HG02852 (cell line): Measurements from ENCODE around the gene SPSB2.
"Not testable (repeated sequence)": the region's sequence is repeated elsewhere in the genome, so short reads cannot be mapped to it uniquely, and the experiment has no call there.

Experiments used
- ATAC-seq: cut with Tn5 transposase; IDR thresholded peaks from one replicate; pipeline ENCODE4 v1.9.1; 2021; ENCODE audit warnings: mild to moderate bottlenecking, moderate library complexity; ENCODE audit not compliant: unreplicated experiment

The SPSB2 gene, protein sequence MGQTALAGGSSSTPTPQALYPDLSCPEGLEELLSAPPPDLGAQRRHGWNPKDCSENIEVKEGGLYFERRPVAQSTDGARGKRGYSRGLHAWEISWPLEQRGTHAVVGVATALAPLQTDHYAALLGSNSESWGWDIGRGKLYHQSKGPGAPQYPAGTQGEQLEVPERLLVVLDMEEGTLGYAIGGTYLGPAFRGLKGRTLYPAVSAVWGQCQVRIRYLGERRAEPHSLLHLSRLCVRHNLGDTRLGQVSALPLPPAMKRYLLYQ

DNA sequence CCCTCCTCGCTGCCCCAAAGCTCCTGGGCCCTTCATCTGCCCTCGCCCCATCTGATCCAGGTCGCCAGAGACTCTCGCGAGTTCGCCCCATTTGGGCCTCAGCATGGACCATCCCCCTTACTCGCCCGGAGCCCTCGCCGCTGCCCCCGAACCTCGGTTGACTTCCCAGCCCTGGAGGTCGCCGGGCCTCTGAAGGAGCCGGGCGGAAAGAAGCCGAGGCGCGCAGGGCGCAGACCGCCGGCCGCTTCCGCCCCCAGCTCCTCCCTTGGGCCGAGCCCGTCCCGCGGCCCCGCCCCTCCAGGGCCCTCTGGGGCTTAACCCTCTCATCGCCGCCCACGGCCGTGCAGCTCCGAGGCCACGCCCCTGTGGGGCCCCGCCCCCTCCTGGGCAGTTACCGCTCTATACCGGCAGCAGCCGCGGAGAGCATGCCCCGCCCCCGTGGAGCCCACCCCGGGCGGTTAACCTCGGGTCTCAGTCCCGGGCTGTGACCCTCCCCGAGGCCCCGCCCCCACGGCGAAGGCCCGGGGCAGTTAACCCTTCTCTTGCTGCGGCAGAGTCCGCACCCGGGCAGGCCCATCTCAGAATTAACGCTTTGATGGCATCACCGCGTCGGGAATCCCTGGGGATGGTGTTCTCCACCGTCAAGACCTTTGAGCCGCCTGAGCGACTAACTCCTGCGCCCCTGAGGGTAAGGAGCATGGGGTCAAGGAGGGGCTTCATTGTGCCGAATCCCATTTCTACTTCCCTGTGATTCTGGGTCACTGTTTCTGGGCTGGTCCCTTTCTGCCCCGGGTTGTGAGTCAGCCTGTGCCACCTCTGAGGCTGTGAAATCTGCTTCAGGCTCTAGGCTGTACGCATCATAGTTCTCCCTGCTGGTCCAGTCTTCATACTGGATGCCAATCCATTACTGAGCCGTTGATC, at the start of gene SPSB2:
TSS of gene SPSB2 (minus strand) at position 210 of the 921 bp plus-strand sequence. CDS start 402 bp downstream, outside the sequence.
- ATAC-seq: peak; percentile 79

DNA sequence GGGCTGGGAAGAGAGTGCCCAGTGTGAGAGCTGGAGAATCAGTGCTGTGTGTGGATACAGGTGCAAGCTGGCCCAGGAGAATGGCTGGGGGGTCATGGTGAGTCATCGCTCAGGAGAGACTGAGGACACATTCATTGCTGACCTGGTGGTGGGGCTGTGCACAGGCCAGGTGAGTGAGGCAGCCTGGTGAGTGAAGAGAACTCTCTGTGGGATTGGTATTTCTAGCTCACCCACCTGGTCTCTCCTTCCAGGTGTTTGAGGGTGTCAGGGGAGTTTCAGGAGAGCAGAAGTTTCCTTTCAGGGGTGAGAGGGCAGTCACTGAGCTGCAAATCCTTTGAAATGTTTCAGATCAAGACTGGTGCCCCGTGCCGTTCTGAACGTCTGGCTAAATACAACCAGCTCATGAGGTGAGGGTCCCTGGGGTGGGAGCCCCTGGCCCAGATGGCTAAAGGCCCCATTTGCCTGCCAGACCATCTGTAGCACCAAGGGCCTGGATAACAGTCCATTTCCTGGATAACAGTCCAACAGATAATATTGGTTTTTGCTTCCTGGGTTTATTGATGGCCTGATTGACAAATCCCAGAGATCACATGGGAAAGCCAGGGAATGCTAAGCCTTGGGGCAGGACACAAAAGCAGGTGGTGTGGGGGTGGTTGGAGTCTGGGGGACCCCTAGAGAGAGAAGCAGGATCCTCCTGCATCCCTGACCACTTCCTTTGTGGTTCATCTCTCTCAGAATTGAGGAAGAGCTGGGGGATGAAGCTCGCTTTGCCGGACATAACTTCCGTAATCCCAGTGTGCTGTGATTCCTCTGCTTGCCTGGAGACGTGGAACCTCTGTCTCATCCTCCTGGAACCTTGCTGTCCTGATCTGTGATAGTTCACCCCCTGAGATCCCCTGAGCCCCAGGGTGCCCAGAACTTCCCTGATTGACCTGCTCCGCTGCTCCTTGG, 49.2 kb upstream of the SPSB2 start:
- no peak for ATAC-seq

DNA sequence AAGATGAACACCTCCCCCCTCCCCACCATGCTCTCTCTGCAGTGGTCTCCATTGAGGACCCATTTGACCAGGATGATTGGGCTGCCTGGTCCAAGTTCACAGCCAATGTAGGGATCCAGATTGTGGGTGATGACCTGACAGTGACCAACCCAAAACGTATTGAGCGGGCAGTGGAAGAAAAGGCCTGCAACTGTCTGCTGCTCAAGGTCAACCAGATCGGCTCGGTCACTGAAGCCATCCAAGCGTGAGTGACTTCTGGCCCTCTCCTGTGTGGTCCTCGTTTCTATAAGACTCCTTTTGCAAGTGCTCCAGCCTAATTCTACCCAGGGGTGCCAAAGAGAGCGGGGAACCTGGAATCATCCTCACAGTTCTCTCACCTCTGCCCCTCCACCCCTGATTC, 48.4 kb upstream of the SPSB2 start:
- ATAC-seq: no peak

DNA sequence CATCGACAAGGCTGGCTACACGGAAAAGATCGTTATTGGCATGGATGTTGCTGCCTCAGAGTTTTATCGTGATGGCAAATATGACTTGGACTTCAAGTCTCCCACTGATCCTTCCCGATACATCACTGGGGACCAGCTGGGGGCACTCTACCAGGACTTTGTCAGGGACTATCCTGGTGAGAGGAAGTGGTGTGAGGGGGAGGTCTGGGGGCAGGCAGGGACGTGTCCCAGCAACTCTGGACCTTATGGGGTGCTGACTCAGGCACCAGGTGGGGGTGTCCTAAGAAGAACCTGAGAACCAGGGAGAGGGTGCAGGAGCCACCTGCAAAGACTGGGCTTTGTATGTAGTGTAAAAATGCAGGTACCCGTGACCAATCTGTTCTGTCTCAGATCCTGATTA, 46.5 kb upstream of the SPSB2 start:
- no peak for ATAC-seq

DNA sequence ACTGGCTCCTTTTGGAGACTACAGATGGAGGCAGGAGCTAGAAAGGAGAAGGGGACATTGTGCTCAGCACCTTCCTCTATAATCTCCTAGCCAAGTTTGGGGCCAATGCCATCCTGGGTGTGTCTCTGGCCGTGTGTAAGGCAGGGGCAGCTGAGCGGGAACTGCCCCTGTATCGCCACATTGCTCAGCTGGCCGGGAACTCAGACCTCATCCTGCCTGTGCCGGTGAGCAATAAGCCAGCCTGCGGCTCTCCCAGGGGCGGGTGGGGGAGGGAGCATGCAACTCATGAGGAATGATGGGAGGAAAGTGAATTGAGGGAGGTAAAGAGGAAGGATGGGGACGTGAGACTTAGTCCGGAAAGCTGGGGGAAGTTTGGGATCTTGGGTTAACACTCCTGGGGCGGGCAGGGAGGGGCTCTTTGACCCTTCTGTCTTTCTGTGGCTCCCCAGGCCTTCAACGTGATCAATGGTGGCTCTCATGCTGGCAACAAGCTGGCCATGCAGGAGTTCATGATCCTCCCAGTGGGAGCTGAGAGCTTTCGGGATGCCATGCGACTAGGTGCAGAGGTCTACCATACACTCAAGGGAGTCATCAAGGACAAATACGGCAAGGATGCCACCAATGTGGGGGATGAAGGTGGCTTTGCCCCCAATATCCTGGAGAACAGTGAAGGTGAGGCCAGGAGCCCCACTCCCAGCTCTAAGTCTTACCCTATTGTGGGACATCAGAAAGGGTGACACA, 44.6 kb upstream of the SPSB2 start:
- no peak for ATAC-seq

DNA sequence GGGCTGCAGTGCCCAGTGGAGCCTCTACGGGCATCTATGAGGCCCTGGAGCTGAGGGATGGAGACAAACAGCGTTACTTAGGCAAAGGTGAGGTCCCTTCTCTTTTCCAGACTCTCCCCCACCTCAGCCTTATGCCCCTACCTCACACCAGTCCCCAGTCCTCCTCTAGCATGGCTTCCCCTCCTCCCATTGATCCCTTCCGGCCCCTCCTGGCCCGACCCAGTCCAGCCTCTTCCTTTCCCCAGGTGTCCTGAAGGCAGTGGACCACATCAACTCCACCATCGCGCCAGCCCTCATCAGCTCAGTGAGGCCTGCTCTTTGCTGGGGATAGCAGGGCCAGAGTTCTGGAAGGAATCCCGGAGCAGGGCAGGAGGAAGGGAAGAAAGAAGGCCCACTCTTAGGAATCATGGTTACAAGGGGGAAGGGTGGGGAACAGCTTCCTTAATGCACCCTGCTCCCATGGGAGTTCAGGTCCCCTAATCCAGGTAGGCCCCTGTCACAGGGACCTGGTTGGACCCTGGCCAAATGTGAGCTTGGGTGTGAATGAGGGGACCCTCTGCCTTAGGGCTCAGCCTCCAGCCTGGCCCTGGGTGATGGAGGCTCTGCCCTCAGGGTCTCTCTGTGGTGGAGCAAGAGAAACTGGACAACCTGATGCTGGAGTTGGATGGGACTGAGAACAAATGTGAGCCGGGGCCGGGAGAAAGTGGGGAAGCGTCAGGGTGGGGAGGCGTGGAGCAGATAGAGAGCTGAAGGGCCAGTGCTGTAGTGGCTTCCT, 43.5 kb upstream of the SPSB2 start:
- no peak for ATAC-seq

DNA sequence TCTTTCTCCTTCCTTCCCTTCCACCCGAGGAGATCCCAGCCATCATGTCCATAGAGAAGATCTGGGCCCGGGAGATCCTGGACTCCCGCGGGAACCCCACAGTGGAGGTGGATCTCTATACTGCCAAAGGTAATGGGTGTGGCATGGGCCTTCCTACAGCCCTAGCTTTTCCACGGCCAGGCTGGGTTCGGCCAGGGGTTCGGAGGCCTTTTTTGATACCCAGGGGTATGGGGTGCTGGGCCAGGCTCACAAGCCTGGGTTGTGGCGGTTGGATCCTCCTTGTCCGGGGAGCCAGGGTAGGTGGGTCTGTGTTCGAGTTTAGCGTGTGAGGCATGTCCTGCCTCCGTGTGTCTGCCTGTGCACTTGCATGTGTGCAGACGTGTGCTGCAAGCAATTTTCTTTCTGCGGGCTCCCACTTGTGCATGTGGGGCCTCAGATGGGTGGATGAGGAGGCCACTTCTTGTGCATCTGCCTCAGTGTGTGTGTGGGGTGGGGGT, 42.7 kb upstream of the SPSB2 start:
- ATAC-seq: no peak

DNA sequence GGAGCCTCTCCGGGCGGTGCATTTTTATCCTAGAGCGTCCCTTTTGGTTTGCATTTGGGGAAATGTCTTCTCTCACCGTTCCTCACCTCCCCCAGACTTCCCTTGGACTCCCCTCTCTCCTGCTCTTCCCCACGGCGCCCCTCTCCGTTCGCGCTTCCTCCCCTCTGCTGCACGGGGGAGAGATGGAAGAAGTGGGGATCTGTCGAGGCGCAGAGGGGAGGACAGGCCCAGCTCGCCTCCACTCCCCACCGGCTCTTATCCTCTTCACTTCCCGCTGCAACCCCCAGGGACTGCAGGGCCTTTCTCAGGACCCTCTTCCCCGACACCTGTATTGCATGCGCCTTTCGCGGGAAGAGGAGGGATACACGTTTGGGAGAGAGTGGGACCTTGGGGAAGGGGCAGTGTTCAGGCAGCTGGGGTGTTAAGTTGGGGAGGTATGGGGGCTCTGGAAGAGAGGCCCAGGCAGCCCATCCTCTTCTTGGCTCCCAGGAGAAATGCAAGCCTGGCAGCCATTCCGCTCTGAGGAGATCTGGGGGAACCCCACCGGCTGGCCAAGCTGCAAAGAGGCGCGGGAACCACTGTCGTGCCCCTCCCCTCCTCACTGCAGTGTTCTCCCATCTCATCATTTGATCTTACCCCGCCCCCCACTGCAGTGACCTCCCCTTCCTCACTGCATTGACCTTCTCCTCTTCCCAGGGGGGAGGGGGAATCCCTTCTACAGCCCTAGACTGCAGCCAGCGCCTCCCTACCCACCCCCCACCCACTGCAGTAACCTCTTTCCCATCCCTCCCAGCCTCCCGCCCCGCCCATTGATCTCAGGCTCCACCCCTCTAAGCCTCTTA, 42.1 kb upstream of the SPSB2 start:
- ATAC-seq: no peak

DNA sequence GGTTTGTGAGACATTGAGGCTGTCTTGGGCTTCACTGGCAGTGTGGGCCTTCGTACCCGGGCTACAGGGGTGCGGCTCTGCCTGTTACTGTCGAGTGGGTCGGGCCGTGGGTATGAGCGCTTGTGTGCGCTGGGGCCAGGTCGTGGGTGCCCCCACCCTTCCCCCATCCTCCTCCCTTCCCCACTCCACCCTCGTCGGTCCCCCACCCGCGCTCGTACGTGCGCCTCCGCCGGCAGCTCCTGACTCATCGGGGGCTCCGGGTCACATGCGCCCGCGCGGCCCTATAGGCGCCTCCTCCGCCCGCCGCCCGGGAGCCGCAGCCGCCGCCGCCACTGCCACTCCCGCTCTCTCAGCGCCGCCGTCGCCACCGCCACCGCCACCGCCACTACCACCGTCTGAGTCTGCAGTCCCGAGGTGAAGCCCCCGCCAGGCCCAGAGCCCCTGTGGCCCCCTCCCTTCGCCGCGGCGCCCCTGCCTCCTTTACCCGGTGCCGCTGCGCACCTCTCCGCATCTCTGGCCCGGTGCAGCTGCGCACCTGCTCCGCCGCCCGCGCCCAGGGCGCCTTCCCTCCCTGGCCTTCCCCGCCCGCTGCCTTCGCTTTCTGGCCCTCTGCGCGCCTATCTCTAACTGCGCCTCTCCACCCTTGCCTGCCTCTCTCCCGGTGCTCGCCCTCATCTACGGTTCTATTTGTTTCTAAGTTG, 41.3 kb upstream of the SPSB2 start, which contains the start of gene ENO2:
TSS of gene ENO2 (plus strand) at position 335 of the 701 bp plus-strand sequence. CDS start 1,253 bp downstream, outside the sequence.
- ATAC-seq: peak; percentile 86

DNA sequence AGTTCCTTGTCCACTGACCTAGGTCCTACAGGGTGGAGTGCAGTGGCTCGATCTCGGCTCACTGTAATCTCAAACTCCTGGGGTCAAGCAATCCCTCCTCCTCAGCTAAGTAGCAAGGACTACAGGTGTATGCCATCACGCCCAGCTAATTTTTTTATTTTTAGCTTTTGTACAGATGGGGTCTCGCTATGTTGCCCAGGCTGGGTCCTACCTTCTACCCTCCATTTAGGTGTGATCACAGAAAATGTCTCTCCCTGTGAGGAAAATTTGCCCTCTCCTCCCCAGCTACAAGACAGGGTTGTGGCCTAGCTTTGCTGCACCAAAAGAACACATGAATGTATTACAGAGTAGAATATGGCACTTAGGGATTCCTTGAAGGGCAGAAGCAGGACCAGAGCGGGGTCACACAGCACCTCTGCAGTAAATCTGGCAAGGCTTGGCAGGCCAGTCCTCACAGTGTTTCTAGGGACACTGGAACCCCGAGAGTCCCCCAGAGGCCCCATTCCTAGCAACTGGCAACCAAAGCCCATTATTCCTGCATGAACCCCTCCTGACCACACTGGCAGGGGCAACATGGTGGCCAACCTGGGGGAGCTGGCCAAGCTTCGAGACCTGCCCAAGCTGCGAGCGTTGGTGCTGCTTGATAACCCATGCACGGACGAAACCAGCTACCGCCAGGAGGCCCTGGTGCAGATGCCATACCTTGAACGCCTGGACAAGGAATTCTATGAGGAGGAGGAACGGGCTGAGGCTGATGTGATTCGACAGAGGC, 39.2 kb upstream of the SPSB2 start:
- ATAC-seq: no peak

DNA sequence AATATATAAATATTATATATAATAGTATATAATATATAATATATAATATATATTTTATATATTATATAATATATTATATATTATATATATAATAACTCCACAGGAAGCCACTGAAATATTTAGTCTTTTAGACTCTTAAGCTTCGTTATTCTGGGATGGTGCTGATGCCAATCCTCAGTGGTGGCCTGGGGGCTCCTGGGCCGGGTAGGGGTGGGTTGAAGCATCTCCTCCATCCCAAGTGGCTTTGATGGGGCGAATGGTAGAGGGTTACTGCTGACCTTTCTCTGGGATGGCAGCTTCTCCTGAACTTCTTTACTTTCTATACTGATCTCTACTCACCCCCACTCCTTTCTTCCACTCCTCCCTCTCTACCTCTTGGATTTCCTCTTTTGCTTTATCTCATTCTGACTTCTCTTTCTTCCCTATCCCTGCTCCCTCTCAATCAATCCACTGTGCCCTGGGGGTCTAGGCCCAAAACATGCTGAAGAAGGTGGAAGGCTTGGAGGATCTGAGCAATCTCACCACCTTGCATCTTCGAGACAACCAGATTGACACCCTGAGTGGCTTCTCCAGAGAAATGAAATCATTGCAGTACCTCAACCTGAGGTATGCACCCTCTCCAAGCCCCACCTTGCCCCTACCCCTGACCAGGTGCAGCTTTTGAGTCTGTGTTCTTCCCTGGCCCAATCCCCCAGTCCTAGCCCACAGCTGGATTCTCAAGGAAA, 36.5 kb upstream of the SPSB2 start:
- ATAC-seq: no peak

DNA sequence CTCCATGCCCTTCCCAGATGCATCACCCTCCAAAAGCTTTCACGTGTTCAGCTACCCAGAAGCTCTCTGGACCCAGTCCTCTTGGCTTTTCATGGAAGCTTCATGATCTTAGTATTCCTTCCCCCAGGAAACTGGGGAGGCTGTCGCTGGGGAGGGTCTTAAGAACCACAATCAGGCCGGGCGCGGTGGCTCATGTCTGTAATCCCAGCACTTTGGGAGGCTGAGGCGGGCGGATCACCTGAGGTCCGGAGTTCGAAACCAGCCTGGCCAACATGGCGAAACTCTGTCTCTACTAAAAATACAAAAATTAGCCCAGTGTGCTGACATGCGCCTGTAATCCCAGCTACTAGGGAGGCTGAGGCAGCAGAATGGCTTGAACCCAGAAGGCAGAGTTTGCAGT, 35.0 kb upstream of the SPSB2 start:
- ATAC-seq: not testable (repeated sequence)

DNA sequence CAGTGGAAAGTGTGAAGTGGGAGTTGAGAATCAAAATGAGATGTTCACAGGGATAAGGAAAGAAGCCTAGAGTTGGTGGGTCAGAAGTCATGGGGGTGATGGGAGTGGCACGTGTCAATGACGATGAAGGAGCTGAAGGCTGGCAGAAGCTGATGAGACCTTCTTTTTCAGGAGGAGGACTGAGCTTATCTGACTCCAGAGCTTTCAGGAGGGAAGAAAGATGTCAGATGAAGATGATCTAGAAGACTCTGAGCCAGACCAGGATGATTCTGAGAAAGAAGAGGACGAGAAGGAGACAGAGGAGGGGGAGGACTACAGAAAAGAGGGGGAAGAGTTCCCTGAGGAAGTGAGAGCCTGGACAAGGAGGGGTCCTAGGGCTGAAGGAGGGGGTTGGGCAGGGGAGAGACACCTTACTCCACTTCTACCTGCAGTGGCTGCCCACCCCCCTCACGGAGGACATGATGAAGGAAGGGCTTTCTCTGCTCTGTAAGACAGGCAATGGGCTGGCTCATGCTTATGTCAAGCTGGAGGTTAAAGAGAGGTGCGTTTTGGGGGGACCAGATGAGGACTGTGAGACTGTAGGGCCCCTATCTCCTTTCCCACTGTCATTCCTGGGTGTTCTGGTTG, 32.4 kb upstream of the SPSB2 start:
- no peak for ATAC-seq

DNA sequence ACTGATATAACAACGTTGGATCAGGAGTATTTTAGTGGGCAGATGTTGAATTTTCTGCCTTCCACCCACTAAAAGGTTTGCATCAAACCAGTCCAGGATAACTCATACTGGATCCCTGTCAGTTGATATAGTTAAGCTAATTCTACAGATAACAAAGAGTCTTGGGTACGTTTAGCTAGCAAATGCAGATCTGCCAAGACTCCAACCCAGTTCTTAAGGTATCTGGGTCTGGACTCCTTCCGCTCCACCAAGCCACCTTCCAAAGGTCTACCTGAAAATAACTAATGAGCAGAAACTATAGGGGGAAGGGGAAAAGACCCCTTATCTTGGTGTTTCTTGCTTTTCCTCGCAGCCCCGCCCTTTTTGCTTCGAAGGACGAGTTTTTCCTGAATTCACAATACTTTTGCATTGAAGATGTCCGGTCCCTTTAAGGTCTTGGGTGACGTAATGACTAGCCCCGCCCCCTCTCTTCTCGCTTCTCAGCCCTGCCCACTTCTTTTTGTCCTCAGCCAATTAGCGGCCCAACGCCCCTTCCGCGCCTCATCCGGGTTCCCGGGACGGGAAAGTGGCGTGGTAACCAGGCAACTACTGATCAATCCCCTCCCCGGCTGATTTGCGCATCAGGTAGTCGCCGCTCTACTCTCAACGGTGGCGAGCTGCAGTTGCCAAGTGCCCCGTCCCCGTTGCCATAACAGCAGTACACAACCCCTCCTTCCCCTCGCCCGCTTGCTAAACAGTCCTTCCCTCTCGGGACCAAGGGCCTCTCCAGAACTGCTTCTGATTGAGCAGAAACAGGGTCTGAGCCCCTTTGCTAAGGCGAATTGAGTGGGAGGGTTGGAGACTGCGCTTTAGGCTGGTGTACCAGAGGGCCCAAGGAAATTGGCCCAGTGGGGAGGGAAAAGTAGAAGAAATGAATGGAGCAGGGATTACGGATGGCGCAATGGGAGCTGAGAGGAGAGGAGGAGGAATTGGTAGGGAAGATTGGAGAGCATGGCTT, 31.5 kb upstream of the SPSB2 start, which contains the start of gene LRRC23:
TSS of gene LRRC23 (plus strand) at position 543 of the 997 bp plus-strand sequence. CDS start 812 bp downstream, outside the sequence.
- peak; percentile 98 for ATAC-seq
